ENCODE measurements around the gene LSAMP. TPM values are rescaled to one million over a fixed set of nuclear protein-coding genes. Genes with fewer than 3 reads are reported as not detected.

Gene LSAMP
- total RNA-seq, 1 experiment from 2014 or later: 0.90 TPM

DNA sequence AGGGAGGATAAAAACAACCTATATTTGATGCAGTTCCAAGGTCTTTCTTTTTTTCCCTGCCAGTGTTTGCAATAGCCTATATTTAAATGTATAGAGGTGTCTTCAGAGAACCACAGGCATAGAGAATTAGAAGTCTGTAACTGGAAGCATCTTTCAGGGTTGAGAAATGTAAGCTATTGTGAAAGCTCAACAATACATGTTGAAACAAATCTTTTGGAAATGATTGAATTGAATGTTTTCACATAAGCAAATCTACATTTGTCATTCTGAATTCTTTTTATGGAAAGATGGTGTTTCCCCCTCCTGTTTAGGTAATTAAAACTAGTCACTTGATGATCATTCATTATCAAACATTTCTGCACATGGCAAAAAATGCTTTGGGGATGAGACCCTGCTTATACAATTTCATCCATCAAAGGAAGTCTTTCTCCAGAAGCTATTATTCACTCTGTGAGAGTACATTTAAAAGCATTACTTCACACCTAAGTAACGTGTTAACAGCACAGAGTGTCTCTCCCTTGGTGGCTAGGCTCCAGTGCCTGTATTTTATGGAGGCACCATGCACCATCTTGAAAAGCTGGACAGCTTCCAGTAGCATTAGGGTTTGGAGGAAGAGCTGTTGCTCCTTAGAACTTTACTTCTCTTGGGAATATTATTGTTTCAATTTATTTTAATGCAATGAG is 406.2 kb downstream of the LSAMP start:
- H3K23me2 ChIP-seq (ENCODE audit: insufficient read length, low read depth, low read length, poor library complexity, severe bottlenecking): no peaks in the 10 kb centered on the region
- no peak overlapping the region for H2BK12ac ChIP-seq (ENCODE audit: insufficient read length, low read depth, low read length)
- TF ChIP-seq, protein P1, sequence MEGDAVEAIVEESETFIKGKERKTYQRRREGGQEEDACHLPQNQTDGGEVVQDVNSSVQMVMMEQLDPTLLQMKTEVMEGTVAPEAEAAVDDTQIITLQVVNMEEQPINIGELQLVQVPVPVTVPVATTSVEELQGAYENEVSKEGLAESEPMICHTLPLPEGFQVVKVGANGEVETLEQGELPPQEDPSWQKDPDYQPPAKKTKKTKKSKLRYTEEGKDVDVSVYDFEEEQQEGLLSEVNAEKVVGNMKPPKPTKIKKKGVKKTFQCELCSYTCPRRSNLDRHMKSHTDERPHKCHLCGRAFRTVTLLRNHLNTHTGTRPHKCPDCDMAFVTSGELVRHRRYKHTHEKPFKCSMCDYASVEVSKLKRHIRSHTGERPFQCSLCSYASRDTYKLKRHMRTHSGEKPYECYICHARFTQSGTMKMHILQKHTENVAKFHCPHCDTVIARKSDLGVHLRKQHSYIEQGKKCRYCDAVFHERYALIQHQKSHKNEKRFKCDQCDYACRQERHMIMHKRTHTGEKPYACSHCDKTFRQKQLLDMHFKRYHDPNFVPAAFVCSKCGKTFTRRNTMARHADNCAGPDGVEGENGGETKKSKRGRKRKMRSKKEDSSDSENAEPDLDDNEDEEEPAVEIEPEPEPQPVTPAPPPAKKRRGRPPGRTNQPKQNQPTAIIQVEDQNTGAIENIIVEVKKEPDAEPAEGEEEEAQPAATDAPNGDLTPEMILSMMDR (conservative IDR thresholded peaks at IDR 0.05): no peak
- Mint-ChIP-seq H3K9me3 (no peaks in the 10 kb centered on the region), H3K4me3 (no peak overlapping the region), H3K4me1 (peaks cover 7 to 27% of the 10 kb centered on the region in 2 experiments; a peak in 3 of 4 replicates), H3K27ac (no peak overlapping the region; a peak in 1 of 7 replicates), H3K27me3 (ENCODE audit: low read depth) (no peaks in the 10 kb centered on the region), H3K36me3 (ENCODE audit: insufficient read depth in 1 of 3, low read depth in 3 of 3) (no peaks in the 10 kb centered on the region)
- no peak overlapping the region for H3K56ac ChIP-seq (ENCODE audit: insufficient read length, low read depth, low read length)
- H3K79me1 ChIP-seq (ENCODE audit: insufficient read depth, low read depth, low read length, poor library complexity, severe bottlenecking): no peaks in the 10 kb centered on the region
- no peak overlapping the region for H2AFZ ChIP-seq (ENCODE audit: low read length)
- H4K91ac ChIP-seq (ENCODE audit: insufficient read length, low read depth, low read length): no peak overlapping the region
- H2AK5ac ChIP-seq (ENCODE audit: insufficient read length, low read length): no peak overlapping the region
- H3K9ac ChIP-seq (ENCODE audit: extremely low read depth, insufficient read length, low read length): no peak overlapping the region
- H2BK120ac ChIP-seq (ENCODE audit: low read depth, low read length, poor library complexity, severe bottlenecking): no peak overlapping the region
- no peaks in the 10 kb centered on the region for H3K9me3 ChIP-seq (ENCODE audit: control insufficient read depth, low read depth, low read length)
- H3T11ph ChIP-seq (ENCODE audit: low read length): no peak overlapping the region
- H3K23ac ChIP-seq (ENCODE audit: insufficient read length, low read depth, low read length): no peak overlapping the region
- H3K4ac ChIP-seq (ENCODE audit: low read depth, low read length): no peak overlapping the region
- H3K14ac ChIP-seq (ENCODE audit: insufficient read depth, low read length): no peak overlapping the region
- H3K27me3 ChIP-seq (ENCODE audit: insufficient read depth, low read length): no peaks in the 10 kb centered on the region
- H3K4me2 ChIP-seq (ENCODE audit: insufficient read depth, insufficient read length, low read length): no peak overlapping the region
- no peak overlapping the region for H2BK5ac ChIP-seq (ENCODE audit: insufficient read length, low read length)
- H4K8ac ChIP-seq (replicated peaks; ENCODE audit: insufficient read length, low read depth, low read length): no peak overlapping the region
- no peak overlapping the region for H3K27ac ChIP-seq (ENCODE audit: insufficient read length, low read depth, low read length)
- H3K79me2 ChIP-seq (ENCODE audit: insufficient read depth, low read length): no peaks in the 10 kb centered on the region
- no peak overlapping the region for H2BK20ac ChIP-seq (ENCODE audit: low read depth, low read length, poor library complexity, severe bottlenecking)
- no peak overlapping the region for H4K5ac ChIP-seq (ENCODE audit: insufficient read length, low read depth, low read length)
- no CpG with 5 or more reads among the region's 1 CpG for WGBS (ENCODE audit: extremely low coverage, insufficient read length, low lambda C conversion rate)
- no peaks in the 10 kb centered on the region for H3K4me1 ChIP-seq (ENCODE audit: insufficient read depth, low read length)
- H2BK15ac ChIP-seq (ENCODE audit: low read depth, low read length): no peak overlapping the region
- no peak overlapping the region for H3K18ac ChIP-seq (ENCODE audit: insufficient read length, low read depth, low read length)
- DNase-seq: no peak
- no peaks in the 10 kb centered on the region for H4K20me1 ChIP-seq (ENCODE audit: control insufficient read depth, insufficient read depth, insufficient read length)
